ENCODE results near the gene SPTBN5.

SPTBN5 gene

GRCh38 chr15:41882689-41883483 lies 11.0 kb downstream of the SPTBN5 start:
- no peak for DNase-seq

GRCh38 chr15:41881920-41882688 lies 11.7 kb downstream of the SPTBN5 start:
- peak in 1 of 2 donors; percentile 19 for DNase-seq

GRCh38 chr15:41881550-41881919 lies 12.3 kb downstream of the SPTBN5 start:
- no peak for DNase-seq

- no peak for DNase-seq
Measured at GRCh38 chr15:41881086-41881485, 12.8 kb downstream of the SPTBN5 start.

- DNase-seq, result no peak
Measured at GRCh38 chr15:41880156-41880877, 13.5 kb downstream of the SPTBN5 start.

GRCh38 chr15:41879321-41879845 lies 14.5 kb downstream of the SPTBN5 start:
- no peak for DNase-seq

GRCh38 chr15:41878355-41878699 lies 15.5 kb downstream of the SPTBN5 start:
- DNase-seq, result no peak

GRCh38 chr15:41877631-41878354 lies 16.1 kb downstream of the SPTBN5 start:
- DNase-seq, result no peak

- DNase-seq, result no peak
Measured at GRCh38 chr15:41876689-41877088, 17.2 kb downstream of the SPTBN5 start.

GRCh38 chr15:41876007-41876406 lies 17.8 kb downstream of the SPTBN5 start:
- no peak for DNase-seq

GRCh38 chr15:41874736-41875135 lies 19.1 kb downstream of the SPTBN5 start:
- DNase-seq, result no peak

- DNase-seq, result no peak
Measured at GRCh38 chr15:41873711-41874110, 20.1 kb downstream of the SPTBN5 start.

- DNase-seq, result no peak
Measured at GRCh38 chr15:41872166-41872747, 21.6 kb downstream of the SPTBN5 start.

- DNase-seq, result no peak
Measured at GRCh38 chr15:41871175-41871905, 22.5 kb downstream of the SPTBN5 start.

- peak; percentile 38 to 62 for DNase-seq
Measured at GRCh38 chr15:41870689-41871081, 23.2 kb downstream of the SPTBN5 start.

- no peak for DNase-seq
Measured at GRCh38 chr15:41869770-41870688, 23.8 kb downstream of the SPTBN5 start.

GRCh38 chr15:41868321-41868720 lies 25.5 kb downstream of the SPTBN5 start:
- no peak for DNase-seq

- DNase-seq, result no peak
Measured at GRCh38 chr15:41866872-41867579, 26.8 kb downstream of the SPTBN5 start.

GRCh38 chr15:41866263-41866703 lies 27.6 kb downstream of the SPTBN5 start:
- DNase-seq, result no peak

All from activated CD4-positive, alpha-beta T cell treated with anti-CD3 and anti-CD28 coated beads for 4 hours (primary cell).